ENCODE results near the gene CLEC16A.
A peak's percentile ranks its signal among the peaks of the same experiment; 100 is the strongest.
"Not testable (repeated sequence)": the region's sequence is repeated elsewhere in the genome, so short reads cannot be mapped to it uniquely, and the experiment has no call there.

The CLEC16A gene

GRCh38 chr16:10944249-10945064 lies at the start of gene CLEC16A:
TSS of gene CLEC16A (plus strand) at chr16:10944564. CDS start at chr16:10944718, 154 bp downstream.
- peak; percentile 95 to 99 for DNase-seq

- no peak for DNase-seq
Measured at GRCh38 chr16:10895053-10895946, 49.1 kb upstream of the CLEC16A start.

GRCh38 chr16:10896165-10896564 lies 48.2 kb upstream of the CLEC16A start:
- no peak for DNase-seq

DNA sequence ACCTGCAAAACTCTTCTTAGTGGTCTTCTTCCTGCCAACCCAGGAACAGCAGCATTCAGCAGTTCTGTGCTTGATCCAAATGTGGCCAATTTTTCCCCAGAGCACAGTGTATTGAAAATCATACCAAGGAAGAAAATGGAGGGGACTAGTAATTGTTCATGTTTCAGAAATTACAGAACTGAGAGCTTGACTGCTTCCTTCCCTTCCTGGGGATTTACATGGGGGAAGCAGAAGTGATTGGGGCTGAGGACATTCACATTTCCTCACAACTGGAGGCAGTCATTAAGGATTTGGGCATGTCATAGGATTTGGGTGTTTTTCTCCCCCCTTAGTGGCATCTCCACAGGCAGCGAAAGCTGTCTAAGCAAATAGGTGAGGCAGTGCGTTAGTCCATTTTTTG lies 47.6 kb upstream of the CLEC16A start:
- no peak for DNase-seq

DNA sequence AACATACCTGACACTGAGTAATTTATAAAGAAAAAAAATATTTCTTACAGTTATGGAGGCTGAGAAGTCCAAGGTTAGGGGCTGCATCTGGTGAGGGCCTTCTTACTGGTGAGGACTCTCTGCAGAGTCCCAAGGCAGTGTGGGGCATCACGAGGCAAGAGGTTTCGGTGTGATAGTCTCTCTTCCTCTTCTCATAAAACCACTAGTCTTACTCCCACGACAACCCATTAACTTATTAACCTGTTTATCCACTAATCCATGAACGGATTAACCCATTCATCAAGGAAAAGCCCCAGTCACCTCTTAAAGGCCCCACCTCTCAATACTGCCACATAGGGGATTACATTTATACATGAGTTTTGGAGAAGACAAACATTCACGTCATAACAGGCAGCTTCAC lies 47.2 kb upstream of the CLEC16A start:
- DNase-seq = no peak

DNA sequence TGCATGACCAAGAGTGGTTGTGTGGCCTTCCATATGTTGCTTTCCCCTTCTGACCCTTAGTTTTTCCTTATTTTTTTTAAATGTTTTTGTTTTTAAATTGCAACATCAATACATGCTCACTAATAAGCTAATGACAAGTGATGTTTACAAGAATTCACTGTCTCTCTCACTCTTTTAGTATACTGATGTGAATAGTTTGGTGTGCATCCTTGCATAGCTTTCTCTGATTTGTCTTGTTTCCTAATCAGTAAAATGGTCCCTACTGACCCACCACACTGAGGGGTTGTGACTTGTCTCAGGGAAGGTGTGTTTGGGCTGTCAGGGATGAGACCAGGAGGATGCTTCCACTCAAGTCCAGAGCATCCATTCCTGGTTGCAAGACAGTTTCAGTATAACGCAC lies 41.4 kb upstream of the CLEC16A start:
- no peak for DNase-seq

DNA sequence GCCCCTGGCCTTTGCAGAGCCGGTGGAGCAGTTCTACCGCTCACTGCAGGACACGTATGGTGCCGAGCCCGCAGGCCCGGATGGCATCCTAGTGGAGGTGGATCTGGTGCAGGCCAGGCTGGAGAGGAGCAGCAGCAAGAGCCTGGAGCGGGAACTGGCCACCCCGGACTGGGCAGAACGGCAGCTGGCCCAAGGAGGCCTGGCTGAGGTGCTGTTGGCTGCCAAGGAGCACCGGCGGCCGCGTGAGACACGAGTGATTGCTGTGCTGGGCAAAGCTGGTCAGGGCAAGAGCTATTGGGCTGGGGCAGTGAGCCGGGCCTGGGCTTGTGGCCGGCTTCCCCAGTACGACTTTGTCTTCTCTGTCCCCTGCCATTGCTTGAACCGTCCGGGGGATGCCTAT lies 37.9 kb upstream of the CLEC16A start:
- DNase-seq = no peak

DNA sequence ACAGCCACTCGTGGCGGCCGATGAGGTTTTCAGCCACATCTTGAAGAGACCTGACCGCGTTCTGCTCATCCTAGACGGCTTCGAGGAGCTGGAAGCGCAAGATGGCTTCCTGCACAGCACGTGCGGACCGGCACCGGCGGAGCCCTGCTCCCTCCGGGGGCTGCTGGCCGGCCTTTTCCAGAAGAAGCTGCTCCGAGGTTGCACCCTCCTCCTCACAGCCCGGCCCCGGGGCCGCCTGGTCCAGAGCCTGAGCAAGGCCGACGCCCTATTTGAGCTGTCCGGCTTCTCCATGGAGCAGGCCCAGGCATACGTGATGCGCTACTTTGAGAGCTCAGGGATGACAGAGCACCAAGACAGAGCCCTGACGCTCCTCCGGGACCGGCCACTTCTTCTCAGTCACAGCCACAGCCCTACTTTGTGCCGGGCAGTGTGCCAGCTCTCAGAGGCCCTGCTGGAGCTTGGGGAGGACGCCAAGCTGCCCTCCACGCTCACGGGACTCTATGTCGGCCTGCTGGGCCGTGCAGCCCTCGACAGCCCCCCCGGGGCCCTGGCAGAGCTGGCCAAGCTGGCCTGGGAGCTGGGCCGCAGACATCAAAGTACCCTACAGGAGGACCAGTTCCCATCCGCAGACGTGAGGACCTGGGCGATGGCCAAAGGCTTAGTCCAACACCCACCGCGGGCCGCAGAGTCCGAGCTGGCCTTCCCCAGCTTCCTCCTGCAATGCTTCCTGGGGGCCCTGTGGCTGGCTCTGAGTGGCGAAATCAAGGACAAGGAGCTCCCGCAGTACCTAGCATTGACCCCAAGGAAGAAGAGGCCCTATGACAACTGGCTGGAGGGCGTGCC lies 37.2 kb upstream of the CLEC16A start:
- peak in 1 of 2 experiments; percentile 42 for DNase-seq

- peak in 1 of 2 experiments; percentile 52 for DNase-seq
Measured at GRCh38 chr16:10907757-10908045, 36.7 kb upstream of the CLEC16A start.

DNA sequence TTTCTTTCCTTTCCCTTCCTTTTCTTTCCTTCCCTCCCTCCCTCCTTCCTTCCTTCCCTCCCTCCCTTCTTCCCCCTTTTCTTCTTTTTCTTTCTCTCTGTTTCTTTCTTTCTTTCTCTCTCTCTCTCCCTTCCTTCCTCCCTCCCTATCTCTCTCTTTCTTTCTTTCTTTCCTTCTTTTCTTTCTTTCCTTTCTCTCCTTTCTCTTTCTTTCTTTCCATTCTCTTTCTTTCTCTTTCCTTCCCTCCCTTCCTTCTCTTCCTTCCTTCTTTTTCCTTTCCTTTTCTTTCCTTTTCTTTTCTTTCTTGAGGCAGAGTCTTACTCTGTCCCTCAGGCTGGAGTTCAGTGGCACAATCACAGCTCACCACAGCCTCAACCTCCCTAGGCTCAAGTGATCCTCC lies 33.1 kb upstream of the CLEC16A start:
- no peak for DNase-seq

GRCh38 chr16:10916534-10916933 lies 27.8 kb upstream of the CLEC16A start:
- no peak for DNase-seq

DNA sequence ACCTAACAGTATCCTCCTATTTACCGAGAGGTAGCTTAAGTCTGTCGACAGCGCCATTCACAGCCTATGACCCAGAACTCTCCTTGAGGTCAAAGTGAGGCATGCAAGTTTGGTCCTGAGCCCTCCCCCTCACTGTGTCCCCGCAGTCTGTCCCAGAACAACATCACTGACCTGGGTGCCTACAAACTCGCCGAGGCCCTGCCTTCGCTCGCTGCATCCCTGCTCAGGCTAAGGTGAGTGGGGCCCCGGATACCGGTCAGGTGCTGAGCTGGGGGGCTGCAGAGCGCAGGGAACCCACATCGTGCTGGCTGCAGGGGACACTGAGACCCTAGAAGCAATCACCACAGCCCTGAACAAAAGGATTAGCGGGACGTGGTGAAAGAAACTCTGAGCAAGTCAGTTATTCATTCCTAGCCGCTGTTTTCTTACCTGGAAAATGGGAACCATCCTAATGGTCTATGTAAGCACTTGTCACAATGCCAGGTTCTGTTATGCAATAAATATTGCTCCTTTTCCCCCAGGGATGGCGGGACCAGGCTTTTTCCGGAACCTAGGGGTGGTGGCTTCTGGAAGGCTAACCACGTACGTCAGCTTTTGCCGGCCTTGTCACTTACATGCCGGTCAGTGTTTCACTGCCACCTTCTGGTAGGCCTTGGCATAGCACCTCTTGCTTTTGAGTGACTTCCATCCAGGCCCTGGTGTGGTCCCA lies 25.9 kb upstream of the CLEC16A start:
- DNase-seq = peak; percentile 90 to 92

DNA sequence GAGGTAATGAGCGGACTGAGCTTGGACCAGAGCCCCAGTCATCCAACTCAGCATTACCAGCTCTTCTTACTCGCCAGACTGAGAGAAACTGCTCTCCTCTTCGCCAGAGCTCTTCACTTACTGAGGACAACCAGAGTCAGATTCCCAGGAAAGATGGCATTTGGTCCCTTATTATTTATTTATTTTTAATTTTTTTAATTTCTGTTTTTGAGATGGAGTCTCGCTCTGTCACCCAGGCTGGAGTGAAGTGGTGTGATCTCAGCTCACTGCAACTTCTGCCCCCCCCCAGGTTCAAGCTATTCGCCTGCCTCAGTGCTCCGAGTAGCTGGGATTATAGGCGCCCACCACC lies 25.4 kb upstream of the CLEC16A start:
- DNase-seq = no peak

- peak in 1 of 2 experiments; percentile 55 for DNase-seq
Measured at GRCh38 chr16:10920726-10921427, 23.5 kb upstream of the CLEC16A start.

DNA sequence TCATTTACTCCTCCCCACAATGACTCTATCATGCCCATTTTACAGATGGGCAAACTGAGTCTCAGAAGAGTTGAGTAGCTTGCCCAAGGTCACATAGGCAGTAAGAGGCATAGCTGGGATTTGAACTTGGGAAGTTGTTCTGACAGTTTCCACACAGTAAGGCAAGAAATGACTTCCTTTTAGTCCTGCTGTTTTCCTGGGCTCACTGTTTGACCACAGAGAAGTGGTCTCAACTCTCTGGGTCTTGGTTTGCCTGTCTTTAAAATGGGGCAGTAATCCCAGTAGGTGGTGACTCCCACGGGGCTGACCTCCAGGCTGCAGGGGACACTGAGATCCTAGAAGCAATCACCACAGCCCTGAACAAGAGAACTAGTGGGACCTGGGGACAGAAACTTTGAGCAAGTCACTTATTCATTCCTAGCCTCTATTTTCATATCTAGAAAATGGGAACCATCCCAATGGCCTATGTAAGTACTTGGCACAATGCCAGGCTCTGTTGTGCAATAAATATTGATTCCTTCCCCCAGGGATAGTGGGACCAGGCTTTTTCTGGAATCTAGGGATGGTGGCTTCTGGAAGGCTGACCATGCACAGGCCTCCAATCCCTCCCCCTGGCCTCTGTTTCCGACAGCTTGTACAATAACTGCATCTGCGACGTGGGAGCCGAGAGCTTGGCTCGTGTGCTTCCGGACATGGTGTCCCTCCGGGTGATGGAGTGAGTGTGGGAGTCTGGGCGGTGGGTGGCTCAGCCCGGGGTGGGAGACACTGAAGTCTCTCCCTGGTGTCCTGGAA lies 22.6 kb upstream of the CLEC16A start:
- no peak for DNase-seq

DNA sequence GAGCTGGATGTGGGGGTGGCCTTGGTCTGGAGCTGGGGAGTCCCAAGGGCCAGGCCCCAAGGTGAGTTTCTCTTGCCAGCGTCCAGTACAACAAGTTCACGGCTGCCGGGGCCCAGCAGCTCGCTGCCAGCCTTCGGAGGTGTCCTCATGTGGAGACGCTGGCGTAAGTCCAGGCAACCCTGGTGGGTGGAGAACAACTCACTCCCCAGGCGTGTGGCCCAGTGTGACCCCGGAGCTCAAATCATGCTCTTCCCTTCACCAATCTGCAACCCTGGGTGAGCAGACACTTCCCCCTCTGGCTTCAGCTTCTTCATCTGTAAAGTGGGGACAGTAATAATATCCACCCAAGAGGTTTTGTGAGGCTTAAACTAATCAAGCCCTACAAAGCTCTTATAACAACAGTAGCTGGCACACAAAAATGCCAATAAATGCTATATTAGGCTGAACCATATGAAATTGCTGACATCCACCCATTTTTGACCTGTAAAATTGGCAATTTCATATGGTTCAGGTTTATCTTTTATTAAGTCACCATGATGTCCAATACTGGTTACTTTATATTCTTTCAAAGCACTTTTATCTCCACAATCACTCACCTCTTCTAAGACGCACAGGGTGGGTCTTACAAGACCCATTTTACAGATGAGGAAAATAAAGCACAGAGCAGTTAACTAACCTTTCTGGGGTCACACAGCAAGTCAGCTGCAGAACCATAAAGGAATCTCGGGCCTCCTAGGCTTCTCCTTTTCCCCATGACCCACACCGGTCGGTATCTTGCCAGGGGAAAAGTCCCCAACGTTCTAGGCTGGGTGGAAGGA lies 21.8 kb upstream of the CLEC16A start:
- DNase-seq = no peak

DNA sequence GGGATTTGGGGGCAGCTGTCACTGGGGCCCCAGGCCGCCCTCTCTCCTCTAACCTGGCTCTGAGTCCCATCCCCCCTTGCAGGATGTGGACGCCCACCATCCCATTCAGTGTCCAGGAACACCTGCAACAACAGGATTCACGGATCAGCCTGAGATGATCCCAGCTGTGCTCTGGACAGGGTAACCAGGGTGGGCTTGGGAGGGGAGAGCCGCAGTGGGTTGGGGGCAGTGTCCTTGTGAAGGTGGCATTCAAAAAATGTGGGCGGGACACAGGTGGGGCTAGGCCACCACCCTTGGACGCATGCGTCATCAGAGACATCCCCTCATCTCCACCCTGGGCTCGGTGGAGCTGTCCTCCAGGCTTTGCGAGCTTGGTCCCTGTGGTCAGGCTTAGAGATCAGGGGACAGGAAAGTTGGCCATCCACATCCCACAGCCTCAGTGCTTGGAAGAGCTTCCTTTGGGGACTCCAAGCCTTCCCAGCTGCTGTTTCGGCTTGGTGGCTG lies 21.2 kb upstream of the CLEC16A start:
- no peak for DNase-seq

DNA sequence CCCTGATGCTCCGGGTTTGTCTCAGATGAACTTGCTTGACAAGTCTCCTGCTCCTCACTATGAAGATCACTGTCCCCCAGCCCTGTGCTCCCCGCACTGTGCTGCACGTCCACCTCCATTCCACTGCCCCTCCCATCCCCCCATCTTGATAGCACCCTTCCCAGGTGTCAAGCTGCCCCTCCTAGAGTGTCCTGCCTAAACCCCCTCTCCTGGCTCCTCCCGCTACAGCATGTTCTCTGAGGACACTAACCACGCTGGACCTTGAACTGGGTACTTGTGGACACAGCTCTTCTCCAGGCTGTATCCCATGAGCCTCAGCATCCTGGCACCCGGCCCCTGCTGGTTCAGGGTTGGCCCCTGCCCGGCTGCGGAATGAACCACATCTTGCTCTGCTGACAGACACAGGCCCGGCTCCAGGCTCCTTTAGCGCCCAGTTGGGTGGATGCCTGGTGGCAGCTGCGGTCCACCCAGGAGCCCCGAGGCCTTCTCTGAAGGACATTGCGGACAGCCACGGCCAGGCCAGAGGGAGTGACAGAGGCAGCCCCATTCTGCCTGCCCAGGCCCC lies 20.6 kb upstream of the CLEC16A start:
- peak in 1 of 2 experiments; percentile 39 for DNase-seq

DNA sequence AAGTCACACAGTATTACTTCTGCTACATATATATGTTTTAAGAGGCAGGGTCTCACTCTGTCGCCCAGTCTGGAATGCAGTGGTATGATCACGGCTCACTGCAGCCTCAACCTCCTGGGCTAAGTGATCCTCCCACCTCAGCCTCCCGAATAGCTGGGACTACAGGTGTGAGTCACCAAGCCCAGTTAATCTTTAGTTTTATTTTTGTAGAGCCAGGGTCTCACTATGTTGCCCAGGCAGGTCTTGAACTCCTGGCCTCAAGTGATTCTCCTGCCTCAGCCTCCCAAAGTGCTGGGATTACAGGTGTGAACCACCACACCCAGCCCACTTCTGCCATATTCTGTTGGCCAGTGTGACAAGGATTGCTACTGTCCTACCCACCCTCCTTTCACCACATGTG lies 19.1 kb upstream of the CLEC16A start:
- not testable (repeated sequence) for DNase-seq

- no peak for DNase-seq
Measured at GRCh38 chr16:10926094-10926493, 18.3 kb upstream of the CLEC16A start.
